Activated CD4-positive, alpha-beta T cell treated with anti-CD3 and anti-CD28 coated beads, Interleukin-2, amount 50 U/mL, for 16 hours (primary cell): ENCODE measurements around the gene PRR7.
"Not testable (repeated sequence)": the region's sequence is repeated elsewhere in the genome, so short reads cannot be mapped to it uniquely, and the experiment has no call there.

ENCODE experiments used
- DNase-seq: peaks from one replicate; pipeline ENCODE4 v3.0.0-alpha.2; 2020

The PRR7 gene

DNA sequence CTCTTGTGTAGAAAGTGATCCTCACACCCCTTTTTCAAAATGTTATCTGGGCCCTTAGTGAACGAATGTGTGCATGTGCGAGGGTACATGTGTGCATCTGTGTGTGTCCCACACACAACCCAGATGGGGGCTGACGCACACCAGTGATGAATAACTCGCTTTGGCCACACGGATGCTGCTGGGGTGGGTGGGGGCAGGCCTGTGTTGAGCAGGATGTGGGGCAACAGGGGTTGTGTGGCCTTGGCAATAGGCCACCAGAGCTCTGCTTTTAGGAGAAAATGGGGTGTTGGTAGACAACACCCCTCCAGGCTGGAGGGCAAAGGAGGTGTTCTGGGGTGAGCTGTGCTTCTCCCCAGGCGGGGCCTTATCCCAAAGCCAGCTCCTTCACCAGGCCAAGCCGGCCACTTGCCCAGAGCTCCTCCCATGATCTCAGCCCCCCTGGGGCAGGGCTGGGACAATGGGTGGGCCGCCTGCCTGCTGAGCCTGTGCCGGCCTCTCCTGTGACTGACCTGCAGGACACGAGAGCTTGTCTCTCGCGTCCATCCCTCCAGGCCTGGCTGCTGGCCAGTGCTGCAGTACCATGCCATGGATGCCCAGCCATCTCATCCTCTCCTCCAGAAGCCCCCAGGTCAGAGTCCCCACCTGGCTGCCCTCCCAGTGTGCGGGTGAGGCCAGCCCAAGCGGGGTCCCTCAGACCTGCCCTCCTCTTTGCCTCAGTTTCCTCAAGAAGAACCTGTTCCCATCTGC is 25.2 kb downstream of the PRR7 start:
- no peak for DNase-seq

DNA sequence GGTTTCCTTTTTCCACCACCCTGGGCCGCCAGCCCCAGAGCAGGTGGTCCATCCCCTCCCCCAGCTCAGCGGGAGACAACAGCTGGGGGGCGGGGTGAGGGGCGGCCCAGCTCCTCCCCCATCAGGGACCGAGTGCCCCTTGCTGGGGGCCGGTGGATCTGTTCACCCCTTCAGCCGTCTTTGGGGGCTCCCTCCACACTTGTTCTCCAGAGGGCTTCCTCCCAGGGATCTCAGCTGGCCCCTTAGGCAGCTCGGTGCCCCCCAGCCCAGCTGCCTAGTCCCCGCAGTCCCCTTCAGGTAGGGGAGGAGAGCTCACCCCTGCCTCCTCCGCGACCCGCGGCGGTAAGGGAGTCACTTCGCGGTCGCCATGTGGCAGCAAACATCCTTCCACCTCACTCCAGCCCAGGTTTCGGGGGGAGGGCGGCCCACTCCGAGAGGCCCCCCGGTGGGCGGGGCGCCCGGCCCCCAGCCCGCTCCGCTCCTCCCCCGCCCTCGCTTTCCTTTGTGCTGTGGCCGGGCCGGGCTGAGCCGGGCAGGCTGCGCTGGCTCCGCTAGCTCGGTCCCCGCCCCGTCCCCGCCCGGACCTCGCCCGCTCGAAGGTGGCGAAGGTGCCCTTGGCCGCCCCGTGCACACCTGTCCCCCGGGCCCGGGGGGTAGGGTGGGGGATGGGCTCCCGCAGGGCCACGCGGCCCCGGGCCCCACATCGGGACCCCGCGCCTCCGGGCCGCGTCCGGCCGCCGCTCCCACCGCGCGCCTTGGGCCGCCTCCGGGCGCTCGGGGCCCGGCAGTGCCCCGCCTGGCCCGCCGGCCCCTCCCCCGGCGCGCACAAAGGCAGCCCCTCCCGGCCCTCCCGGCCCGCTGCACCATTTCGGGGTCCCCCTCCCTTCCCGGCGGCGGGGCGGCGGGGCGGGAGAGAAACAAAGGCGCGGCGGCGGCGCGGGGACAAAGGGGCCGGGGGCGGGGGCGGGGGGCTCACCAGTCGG is 26.1 kb downstream of the PRR7 start:
- DNase-seq: peak; percentile 40

DNA sequence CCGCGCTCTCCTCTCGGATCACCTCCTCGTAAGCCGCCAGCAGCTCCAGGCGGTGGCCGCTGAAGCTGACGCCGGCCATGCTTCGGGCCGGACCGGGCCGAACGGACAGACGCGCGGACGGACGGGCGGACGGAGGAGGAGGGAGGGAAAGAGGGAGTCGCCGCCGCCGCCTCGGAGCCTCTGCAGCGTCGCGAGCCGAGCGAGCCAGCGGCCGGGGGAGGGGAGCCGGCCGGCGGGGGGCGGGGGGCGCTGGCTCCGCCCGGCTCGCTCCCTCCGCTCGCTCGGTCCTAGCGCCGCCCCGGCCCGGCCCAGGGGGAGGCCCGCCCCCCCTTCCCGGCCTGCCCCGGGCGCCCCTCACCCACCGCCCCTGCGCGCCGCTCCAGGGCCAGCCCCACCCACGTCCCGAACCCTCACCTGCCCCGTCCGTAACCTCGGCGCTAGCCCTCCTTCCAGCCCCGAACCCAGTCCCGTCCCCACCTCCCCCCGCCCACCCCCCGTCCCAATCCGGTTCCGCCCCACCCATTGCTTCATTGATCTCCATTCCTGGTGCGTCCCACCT is 26.9 kb downstream of the PRR7 start, which contains the start of gene DBN1:
Gene DBN1, minus strand, starts transcription at position 192 of the 559 bp plus-strand sequence. Its CDS starts 113 bp downstream, at position 79.
- no peak for DNase-seq

DNA sequence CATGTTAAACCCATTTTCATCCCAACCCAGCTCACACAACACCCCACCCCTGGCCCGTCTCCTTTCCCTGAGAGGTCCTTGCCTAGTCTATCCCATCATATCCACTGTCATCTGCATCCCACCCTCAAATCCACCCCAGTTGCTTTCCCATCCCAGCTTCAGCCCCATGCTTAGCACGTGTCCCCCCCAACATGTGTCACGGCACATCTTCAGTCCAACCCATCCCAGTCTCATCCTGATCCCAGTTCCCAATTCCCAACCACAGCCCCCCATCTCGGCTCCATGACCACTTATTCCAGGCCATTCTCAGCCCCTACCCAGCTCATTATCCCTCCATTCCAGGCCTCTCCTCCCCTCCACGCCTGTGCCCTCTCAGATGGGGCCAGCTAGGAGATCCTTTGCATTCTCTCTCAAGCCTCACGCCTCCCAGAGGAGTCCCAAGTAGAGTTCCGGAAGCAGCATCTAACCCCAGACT is 27.4 kb downstream of the PRR7 start:
- DNase-seq: no peak

DNA sequence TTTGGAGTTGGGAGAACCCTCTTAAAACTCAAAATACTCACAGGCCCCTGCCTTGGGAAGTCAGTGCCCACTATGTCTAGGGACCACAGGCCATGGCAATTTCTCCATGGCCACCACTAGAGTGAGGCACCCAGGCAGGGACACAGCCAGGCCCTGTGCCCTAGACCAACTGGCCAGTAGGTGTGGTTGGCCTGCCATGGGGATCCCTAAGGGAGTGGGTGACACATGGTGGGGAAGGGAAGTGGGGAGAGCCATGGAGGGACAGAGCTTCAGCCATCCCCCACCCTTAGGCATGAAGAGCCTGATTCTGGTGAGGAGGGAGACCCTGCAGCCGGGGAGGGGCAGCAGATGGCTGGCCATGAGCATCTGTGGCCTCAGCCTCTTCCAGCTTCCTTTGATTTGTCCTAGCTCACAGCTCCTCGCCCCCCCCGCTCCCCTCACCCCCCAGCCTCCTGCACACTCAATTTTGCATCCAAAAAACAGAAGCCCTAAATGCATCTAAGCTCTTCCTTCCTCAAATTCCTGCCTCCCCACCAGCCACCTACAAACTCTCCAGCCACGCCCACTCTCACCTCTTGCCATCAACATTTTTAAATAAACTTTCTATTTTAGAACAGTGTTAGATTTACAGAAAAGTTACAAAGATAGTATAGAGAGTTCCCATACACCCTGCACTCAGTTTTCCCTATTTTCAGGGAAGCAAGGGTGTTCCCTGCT is 28.4 kb downstream of the PRR7 start:
- no peak for DNase-seq

DNA sequence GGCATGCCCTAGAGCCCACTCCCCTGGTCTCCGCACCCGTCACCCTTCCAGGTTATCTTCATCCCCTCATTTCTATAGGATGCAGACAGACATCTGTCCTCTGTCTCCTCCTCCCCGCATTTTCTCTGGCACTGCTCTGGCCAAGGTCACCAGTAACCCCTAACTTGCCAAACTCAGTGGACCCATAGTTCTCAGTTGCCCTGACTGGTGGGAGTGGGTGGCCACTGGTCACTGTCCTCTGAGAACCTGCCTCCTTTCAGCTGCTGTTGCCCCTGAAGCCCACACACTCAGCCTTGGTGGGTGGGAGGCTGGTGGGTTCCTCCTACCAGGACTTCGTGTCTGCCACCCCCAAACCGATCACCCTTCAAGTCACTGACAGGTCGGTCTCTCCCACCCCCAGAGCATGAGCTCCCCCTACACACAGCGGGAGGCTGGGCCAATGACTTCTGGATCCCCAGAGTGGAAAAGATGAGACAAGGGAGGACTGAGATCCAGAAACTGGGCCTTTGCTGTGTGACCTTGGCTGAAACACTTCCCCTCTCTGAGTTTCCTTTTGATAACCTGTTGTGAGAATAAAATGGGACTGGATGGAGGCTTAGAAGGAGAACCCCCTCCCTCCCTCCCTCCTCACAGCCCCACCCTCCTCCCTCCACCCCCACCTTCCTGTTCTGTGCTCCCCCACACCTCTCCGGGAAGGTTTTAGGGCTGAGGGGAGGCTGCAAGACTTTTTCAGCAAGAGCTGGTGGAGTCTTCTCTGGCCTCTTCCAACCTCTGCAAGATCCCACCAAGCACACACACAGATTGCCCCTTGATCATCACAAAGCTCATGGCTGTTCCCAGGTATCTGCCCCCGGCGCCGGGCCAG is 29.2 kb downstream of the PRR7 start:
- no peak for DNase-seq

DNA sequence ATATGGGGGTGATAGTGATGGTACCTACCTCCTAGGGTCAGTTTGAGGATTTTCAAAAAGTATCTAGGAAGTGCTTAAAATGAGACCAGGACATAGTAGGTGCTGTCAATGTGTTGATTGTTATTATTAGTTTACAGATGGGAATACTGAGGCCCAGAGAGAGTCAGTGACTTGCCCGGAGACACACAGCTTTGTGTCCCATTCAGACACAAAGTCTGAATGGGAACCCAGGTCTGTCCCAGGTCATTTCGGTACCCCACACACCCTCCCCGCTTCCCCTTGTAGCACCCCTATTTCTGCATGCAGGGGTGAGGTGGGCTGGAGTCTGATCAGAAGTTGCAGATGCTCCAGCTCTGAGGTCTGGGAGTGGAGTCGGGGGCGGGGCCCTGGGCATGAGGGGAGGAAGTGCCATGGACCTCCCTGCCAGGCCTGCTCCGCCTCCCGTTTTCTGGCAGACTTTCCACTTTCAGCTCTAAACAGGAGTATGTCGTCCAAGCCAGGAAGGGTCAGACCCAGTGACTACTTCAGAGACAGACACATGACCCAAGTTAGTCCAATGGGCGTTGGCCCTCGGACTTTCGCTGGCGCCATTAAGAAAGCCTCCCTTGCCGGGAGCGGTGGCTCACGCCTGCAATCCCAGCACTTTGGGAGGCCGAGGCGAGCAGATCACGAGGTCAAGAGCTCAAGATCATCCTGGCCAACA is 30.1 kb downstream of the PRR7 start:
- no peak for DNase-seq

DNA sequence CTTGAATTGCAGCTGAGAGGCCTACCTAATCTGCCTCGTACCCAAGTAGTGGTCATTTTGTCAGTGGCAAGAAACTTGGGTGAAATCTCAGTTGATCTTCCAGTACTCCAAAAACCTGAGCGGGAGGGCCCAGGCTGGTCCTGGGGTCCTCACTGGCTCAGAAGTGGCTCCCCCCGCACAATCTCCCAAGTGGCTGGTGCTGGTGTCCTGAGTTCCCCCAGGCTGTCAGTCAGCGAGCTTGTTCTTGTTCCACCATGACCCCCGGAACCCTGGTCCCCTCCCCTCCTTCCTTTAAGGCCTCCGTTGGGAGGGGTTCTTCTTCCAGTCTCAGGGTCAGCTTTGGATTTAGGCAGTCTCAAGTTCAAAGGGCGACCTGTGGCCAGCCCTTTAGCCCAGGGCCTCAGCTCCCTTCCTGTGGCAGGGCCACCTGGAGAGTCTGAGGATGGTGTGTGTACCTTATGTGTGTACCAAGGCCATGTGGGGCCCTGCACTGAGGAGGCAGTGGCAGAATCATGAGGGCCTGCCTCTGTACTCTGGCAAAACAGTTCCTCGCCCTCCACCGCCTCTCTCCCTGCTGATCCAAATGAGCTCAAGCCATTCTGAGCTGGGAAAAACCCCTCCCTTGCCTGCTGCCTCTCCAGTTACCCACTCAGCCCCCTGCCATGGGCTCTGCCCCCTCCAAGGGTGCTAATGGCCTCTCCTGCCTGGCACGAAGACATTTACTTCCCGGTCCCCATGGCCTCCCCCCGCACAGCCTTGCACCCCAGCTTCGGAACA is 31.3 kb downstream of the PRR7 start:
- no peak for DNase-seq

DNA sequence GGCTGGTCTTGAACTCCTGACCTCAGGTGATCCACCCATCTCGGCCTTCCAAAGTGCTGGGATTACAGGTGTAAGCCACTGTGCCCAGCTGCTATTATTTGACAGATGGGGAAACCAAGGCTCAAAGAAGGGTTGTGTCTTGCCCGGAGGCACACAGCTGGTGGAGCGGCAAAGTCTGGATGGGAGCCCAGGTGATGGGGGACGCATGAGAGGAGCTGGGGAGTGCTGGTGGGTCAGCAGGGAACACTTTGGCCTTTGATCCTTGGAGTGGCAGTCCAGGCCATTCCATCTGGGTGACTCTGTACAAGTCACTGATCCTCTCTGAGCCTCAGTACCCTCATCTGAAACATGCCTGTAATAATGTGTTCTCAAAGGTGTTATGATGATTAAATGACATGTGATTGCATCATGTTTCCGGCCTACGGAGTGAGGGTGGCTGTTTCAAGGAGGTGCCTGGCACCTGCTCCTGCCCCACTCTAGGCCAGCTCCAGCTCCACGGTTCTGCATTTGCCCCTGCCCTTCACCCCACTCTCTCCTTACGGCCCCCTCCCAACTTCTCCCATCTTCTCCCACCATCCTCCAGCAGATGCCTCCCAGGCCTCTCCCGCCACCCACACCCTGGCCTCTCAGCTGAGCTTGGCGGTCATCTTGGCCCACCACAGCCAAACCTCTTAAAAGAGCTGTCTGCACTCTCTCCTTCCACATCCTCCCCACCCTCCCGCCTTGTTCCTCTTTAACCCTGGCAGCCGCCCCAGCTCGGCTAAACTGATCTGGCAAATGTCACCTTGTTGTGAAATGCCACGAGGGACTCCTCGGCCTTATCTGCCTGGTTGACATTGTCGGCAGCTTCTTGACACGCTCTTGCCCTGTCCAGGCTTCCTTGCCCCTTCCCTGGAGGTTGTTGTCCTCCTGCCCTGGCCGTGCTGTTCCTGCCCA is 32.4 kb downstream of the PRR7 start:
- peak; percentile 54 for DNase-seq

DNA sequence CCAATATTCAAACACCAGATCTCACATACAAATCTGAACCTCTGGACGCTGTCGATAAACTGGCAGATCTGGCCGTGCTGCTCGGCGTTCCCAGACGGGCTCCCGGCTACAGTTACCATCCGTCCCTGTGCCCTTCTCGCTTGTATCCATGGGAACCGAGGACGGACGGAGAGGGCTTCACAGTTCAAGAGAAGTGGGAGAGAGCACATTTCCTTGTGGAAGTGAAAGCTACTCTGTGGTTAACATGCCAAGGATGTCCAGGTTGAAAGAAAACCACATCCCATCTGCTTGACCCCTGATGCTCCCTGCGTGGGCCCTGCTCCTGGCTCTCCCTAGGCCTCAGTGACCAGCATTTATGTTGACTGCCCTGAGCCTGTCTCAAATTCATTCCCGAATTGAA is 33.2 kb downstream of the PRR7 start:
- DNase-seq: no peak

DNA sequence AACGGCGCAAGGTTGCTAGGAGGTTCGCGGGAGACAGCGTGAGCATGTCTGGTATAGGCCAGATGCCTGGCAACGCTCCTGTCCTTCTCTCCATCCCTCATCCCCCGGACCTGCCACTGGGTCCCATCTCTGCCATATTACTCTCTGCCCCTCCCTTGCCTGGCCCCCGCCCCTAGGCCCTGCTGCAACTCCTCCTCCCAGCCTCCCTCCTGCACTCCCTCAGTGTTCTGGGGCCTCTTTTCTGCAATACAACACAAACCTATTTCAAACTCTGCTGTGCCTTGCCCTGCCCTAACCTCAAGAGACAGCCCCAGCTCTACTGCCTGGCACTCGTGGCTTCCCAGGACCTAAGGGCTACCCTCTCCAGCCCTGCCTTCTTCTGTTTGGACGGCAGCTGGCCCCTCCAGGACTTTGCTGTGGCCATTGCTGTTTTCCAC is 35.8 kb downstream of the PRR7 start:
- DNase-seq: no peak

DNA sequence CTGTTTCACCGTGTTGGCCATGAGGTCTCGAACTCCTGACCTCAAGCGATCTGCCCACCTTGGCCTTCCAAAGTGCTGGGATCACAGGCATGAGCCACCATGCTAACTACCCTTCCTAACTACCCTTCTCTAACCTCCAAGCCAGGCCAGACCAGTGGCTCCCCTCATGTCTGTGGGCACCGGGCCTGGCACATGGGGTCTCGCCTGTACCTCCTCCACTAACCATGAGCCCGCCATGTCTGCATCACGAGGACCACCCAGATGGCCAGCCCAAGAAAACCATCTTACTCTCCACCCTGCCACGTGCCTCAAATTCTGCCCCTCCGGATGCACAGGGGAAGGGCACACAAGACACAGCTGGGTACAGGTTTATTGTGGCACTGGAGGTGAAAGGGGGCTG is 36.4 kb downstream of the PRR7 start:
- DNase-seq: no peak

DNA sequence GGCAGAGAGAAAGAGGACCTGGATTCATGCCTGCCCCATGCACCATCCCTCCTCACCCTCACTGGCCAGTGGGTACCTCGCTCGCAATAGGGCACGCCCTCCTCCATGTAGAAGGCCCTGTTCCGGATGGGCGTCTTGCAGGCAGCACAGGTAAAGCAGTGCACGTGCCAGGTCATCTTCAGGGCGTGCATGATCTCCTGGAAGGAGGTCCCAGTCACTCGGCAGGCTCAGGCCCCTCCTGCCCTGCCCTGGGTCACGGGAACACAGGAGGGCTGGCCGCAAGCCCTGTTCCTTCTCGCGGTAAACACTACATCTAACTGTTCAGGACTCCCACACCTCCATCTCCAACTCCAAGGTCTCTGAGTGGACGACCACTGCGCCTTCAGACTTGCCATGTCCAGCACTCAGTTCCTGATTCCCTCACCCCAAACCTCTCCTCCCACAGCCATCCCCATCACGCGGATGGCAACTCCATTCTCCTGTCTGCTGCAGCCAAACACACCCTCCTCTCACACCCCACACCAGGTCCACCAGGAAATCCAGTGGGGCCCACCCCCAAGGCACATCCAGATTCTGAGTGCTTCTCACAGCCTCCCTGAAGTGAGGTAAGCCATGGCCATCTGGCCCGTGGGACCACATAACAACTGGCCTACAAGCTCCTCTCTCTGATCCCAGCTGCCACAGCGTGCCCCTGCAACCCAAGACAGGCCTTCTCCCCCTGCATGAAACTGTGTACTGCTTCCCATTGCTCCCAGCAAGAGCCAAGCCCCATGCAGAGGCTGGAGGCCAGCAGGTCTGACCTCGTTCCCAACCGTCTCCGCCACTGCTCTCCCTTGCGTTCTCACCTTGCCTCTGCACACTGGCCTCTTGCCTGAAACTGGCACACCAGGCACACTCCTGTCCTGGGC is 37.6 kb downstream of the PRR7 start:
- no peak for DNase-seq

DNA sequence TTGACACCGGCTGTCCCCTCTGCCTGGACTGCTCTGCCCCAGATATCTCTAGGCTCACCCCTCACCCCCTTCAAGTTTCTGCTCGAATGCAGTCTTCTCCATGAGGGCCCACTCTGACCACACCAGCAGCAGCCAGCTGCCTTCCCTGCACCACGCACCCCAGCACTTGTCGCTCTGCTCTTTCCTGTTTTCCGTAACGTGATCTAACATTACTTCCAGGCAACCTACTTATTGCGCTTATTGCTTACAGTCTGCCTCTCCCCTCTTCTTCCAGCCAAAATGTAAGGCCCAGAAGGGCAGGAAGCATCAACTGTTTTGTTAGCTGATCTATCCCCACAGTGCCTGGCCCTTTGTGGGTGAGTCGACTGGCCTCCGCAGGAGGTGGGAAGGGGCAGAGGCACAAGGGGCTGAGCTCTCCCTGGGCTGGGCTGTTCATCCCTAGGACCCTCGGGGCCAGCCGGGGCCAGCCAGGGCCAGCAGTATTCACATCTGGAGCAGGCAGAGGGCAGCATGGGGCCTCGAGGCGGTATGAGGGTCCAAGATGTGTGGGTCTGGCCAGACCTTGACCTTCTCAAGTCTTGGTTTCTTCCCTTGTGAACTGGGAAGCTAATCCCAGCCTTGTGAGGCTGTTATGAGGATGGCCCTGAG is 38.4 kb downstream of the PRR7 start:
- no peak for DNase-seq

DNA sequence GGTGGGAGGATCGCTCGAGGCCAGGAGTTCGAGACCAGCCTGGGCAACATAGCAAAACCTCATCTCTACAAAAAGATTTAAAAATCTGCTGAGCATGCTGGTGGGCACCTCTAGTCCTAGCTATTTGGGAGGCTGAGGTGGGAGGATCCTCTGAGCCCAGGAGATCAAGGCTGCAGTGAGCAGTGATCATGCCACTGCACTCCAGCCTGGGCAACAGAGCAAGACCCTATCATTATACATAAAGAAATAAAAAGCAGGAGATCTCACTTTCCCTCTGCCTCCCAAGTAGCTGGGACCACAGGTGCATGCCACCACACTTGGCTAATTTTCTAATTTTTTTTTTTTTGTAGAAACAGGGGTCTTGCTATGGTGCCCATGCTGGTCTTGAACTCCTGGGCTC is 39.1 kb downstream of the PRR7 start:
- DNase-seq: not testable (repeated sequence)

DNA sequence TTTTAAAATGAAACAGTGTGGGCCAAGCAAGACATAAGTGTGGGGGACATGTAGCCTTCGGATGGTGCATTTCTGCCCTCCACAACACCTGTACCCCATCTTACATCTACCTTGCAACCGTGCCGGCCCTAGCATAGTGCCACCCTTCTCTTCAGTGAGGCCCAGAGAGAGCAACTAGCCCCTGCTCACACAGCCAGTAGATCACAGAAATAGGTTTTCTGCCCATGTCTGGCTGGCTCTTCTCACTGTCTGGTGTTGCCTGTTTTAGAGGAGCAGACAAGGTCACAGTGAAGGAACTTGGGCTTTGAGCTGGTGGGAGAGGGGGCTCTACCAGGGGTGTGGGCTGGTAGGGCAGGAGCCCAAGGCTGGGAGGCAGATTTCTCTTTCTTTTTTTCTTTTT is 39.6 kb downstream of the PRR7 start:
- DNase-seq: no peak

DNA sequence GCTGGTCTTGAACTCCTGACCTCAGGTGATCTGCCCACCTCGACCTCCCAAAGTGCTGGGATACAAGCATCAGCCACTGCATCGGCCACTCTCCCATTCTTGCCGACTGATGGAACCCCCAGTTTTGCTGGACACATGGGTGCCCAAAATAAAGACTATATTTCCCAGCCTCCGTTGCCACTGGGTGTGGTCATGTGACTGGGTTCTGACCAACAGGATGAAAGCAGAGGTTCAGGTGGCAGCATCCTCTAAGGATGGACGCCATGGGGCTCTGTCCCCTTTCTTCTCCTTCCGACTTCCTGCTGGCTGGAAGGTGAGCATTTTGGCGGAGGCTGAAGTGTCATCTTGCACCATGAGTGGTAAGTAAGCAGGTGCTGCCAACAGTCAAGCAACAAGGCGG is 40.5 kb downstream of the PRR7 start:
- no peak for DNase-seq
